Keratinocyte (primary cell): ENCODE data around the gene RAI14. TPM values are rescaled to one million over a fixed set of nuclear protein-coding genes. Genes with fewer than 3 reads are reported as not detected.

Experiments
- DNase-seq: peaks from one replicate; pipeline ENCODE4 v3.0.0-alpha.2; 2011; ENCODE audit warnings: low read depth, missing footprints, low spot score
- FAIRE-seq: peaks from 2 replicates; lab custom pipeline; 2011; peaks lifted over from hg19 to GRCh38; lab: Jason Lieb, UNC
- H2AFZ ChIP-seq: 2 replicates; pipeline ENCODE4 v1.6.0; 2012; ENCODE audit warnings: low read length, control low read depth, inconsistent platforms; ENCODE audit not compliant: control insufficient read depth
- H3K27ac ChIP-seq: 2 replicates; pipeline ENCODE4 v1.5.1; 2011; ENCODE audit warnings: low read length; ENCODE audit not compliant: control insufficient read depth, insufficient read depth
- H3K27me3 ChIP-seq: 3 replicates; pipeline ENCODE4 v1.6.0; 2011; ENCODE audit warnings: low read length; ENCODE audit not compliant: control insufficient read depth, insufficient read depth; ENCODE audit errors: extremely low read depth
- H3K36me3 ChIP-seq, 2 experiments: 2 replicates in 1 of 2; 3 replicates in 1 of 2; pipeline ENCODE4 v1.5.1; 2011; ENCODE audit warnings: low read length in 2 of 2, mild to moderate bottlenecking in 1 of 2; ENCODE audit not compliant: control insufficient read depth in 2 of 2, insufficient read depth in 2 of 2; ENCODE audit errors: extremely low read depth in 1 of 2
- H3K4me1 ChIP-seq: 3 replicates; pipeline ENCODE4 v1.5.1; 2011; ENCODE audit warnings: low read length; ENCODE audit not compliant: control insufficient read depth, insufficient read depth; ENCODE audit errors: extremely low read depth
- H3K4me2 ChIP-seq: 3 replicates; pipeline ENCODE4 v1.6.0; 2011; ENCODE audit warnings: low read depth, low read length; ENCODE audit not compliant: control insufficient read depth, insufficient read depth; ENCODE audit errors: extremely low read depth
- H3K4me3 ChIP-seq, 3 experiments: fragments of 200-600 bp in 1 of 3; sonication (generic) in 1 of 3; 2 replicates in 2 of 3; 3 replicates in 1 of 3; pipeline ENCODE4 v1.5.1; 2011 to 2016; ENCODE audit warnings: low read length in 3 of 3, mild to moderate bottlenecking in 3 of 3, control low read depth in 2 of 3, inconsistent platforms in 1 of 3, low read depth in 1 of 3, mixed read lengths in 1 of 3, mixed run types in 1 of 3, moderate library complexity in 1 of 3; ENCODE audit not compliant: control insufficient read depth in 2 of 3, insufficient read depth in 2 of 3; ENCODE audit errors: extremely low read depth in 1 of 3
- H3K79me2 ChIP-seq: 2 replicates; pipeline ENCODE4 v1.6.0; 2012; ENCODE audit warnings: low read length; ENCODE audit not compliant: control insufficient read depth, insufficient read depth
- H3K9ac ChIP-seq: 3 replicates; pipeline ENCODE4 v1.6.0; 2011; ENCODE audit warnings: low read length; ENCODE audit not compliant: control insufficient read depth, insufficient read depth; ENCODE audit errors: extremely low read depth
- H3K9me1 ChIP-seq: 3 replicates; pipeline ENCODE4 v1.6.0; 2011; ENCODE audit warnings: low read length; ENCODE audit not compliant: control insufficient read depth, insufficient read depth; ENCODE audit errors: extremely low read depth
- H3K9me3 ChIP-seq: 2 replicates; pipeline ENCODE4 v1.5.1; 2012; ENCODE audit warnings: low read depth, low read length; ENCODE audit not compliant: control insufficient read depth
- H4K20me1 ChIP-seq: 3 replicates; pipeline ENCODE4 v1.6.0; 2011; ENCODE audit warnings: low read length; ENCODE audit not compliant: control insufficient read depth, insufficient read depth; ENCODE audit errors: extremely low read depth
- EZH2 ChIP-seq: IDR thresholded peaks from one replicate; pipeline ENCODE4 v1.6.1; 2012; ENCODE audit warnings: inconsistent platforms, mild to moderate bottlenecking, low read length, moderate library complexity
- dilution Hi-C: fragments of 300-500 bp; cut with MboI; formaldehyde crosslinking; loops from one replicate; pipeline ENCODE4 v1.7.0; 2020; ENCODE audit warnings: low sequenced_read_pairs; ENCODE audit not compliant: extremely low pct_ligation_motif_present
- polyA plus RNA-seq, 5 experiments: library from polyadenylated mRNA; depleted of rRNA in 3 of 5; stranded (reverse) in 3 of 5; stranded (forward) in 1 of 5; unstranded in 1 of 5; fragments of >200 nt; gene quantifications; 1 replicate in 1 of 5; 2 replicates in 3 of 5; 3 replicates in 1 of 5; pipeline versions ENCODE4 v1.2.1 to v1.2.3, GENCODE V29; 2011 to 2012; ENCODE audit warnings: missing spikeins in 2 of 5, low read depth in 1 of 5, low replicate concordance in 1 of 5
- TF ChIP-seq, protein P1 (sequence below), 3 experiments: IDR thresholded peaks in 1 of 3; conservative IDR thresholded peaks in 1 of 3; optimal IDR thresholded peaks in 1 of 3; 2 replicates in 2 of 3; 3 replicates in 1 of 3; pipeline versions ENCODE3 to v1.5.1; 2011; ENCODE audit warnings: low read length in 3 of 3, mild to moderate bottlenecking in 3 of 3, moderate library complexity in 2 of 3, control low read depth in 1 of 3, inconsistent platforms in 1 of 3; ENCODE audit not compliant: insufficient read depth in 2 of 3; ENCODE audit errors: extremely low read depth in 1 of 3

RAI14 gene
- polyA plus RNA-seq, 1 donor (not counting 4 experiments of a cell fraction or from before 2014, with no cell fraction given): 31.4 TPM

DNA sequence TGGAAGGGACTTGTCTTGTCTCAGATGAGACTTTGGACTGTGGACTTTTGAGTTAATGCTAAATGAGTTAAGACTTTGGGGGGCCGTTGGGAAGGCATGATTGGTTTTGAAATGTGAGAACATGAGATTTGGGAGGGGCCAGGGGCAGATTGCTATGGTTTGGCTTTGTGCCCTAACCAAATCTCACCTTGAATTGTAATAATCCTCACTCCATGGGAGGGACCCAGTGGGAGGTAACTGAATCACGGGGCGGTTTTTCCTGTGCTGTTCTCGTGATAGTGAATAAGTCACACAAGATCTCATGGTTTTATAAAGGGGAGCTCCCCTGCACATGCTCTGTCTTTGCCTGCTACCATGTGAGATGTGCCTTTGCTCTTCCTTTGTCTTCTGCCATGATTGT, 72.1 kb downstream of the RAI14 start:
- Histone ChIP-seq H3K4me1 (no peaks in the 10 kb centered on the region), H3K4me2 (no peak overlapping the region), H2AFZ (no peak overlapping the region), H3K4me3 (no peak overlapping the region), H3K79me2 (no peaks in the 10 kb centered on the region), H4K20me1 (no peaks in the 10 kb centered on the region), H3K9me3 (no peaks in the 10 kb centered on the region), H3K9me1 (no peaks in the 10 kb centered on the region), H3K9ac (no peak overlapping the region), H3K27me3 (no peaks in the 10 kb centered on the region), H3K36me3 (peaks cover 0 to 2% of the 10 kb centered on the region in 2 experiments), H3K27ac (no peak overlapping the region)
- dilution Hi-C loops: no loop called here
- TF ChIP-seq EZH2: no peak
- TF ChIP-seq, protein P1, sequence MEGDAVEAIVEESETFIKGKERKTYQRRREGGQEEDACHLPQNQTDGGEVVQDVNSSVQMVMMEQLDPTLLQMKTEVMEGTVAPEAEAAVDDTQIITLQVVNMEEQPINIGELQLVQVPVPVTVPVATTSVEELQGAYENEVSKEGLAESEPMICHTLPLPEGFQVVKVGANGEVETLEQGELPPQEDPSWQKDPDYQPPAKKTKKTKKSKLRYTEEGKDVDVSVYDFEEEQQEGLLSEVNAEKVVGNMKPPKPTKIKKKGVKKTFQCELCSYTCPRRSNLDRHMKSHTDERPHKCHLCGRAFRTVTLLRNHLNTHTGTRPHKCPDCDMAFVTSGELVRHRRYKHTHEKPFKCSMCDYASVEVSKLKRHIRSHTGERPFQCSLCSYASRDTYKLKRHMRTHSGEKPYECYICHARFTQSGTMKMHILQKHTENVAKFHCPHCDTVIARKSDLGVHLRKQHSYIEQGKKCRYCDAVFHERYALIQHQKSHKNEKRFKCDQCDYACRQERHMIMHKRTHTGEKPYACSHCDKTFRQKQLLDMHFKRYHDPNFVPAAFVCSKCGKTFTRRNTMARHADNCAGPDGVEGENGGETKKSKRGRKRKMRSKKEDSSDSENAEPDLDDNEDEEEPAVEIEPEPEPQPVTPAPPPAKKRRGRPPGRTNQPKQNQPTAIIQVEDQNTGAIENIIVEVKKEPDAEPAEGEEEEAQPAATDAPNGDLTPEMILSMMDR (optimal IDR thresholded peaks at IDR 0.05 in 1 of 3, IDR thresholded peaks at IDR 0.05 in 1 of 3, conservative IDR thresholded peaks at IDR 0.05 in 1 of 3; ENCODE audit: extremely low read depth in 1 of 3, insufficient read depth in 2 of 3, low read length in 3 of 3): no peak
- FAIRE-seq (no peak), DNase-seq (no peak)

DNA sequence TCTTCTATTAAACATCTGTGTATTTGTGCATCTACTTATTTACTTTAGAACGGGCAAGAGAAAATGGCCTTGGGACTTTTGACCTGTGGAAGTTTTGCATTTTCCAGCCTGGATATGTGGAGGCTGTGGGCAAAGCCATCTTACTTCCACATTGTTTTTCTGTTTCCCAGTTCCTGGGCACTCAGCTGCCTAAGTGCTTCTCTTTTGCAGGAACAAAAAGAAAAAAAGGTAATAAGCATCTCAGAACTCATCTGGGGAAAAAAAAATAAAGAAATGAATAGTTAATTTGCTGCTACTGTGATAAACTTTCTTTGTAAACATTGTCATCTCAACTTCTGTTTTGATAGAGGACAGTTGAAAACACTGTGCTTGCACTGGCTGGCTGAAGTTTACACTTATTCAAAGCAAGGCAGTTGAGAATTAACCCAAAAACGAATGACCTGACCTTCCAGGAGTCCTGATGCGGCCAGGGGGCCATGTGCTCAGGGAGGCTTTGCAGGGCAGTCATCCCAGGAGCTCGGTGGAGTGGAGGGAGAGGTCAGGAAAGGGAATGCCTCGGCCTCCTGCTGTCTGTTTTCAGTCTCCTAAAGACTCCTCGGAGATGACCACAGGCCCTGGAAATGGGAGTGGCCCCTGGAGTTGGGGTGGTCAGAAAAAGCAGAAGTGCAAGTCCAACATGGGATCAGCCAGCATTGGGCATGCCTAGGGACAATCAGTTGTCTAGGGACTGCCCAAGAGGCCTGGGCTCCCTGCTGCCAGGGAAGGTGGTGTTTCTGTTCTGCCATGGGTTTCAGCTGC, 75.5 kb downstream of the RAI14 start:
- Histone ChIP-seq H3K27ac (no peak overlapping the region), H3K27me3 (no peaks in the 10 kb centered on the region), H3K9me1 (no peaks in the 10 kb centered on the region), H4K20me1 (no peaks in the 10 kb centered on the region), H3K4me1 (peaks cover 4% of the 10 kb centered on the region), H3K4me2 (no peak overlapping the region), H3K9ac (no peak overlapping the region), H3K36me3 (peaks cover 0 to 2% of the 10 kb centered on the region in 2 experiments), H3K4me3 (no peak overlapping the region), H3K9me3 (no peaks in the 10 kb centered on the region), H3K79me2 (no peaks in the 10 kb centered on the region), H2AFZ (no peak overlapping the region)
- TF ChIP-seq, protein P1 (optimal IDR thresholded peaks at IDR 0.05 in 1 of 3, IDR thresholded peaks at IDR 0.05 in 1 of 3, conservative IDR thresholded peaks at IDR 0.05 in 1 of 3; ENCODE audit: extremely low read depth in 1 of 3, insufficient read depth in 2 of 3, low read length in 3 of 3): no peak
- TF ChIP-seq EZH2: no peak
- dilution Hi-C loops: no loop called here
- no peak for DNase-seq
- no peak for FAIRE-seq
